ENCODE measurements around the gene STK38. TPM values are rescaled to one million over a fixed set of nuclear protein-coding genes. Genes with fewer than 3 reads are reported as not detected.
A peak's percentile ranks its signal among the peaks of the same experiment; 100 is the strongest.

Gene STK38
- total and polyA plus RNA-seq, 9 of the 15 experiments (the other 6 are each of a cell fraction or from before 2014, with no cell fraction given) = 5.7 to 28.7 (median 19.5) TPM

- no peak for TF ChIP-seq FOXO4 (CRISPR knock-in tag; IDR thresholded peaks at IDR 0.05)
- TF ChIP-seq HDAC1 (IDR thresholded peaks at IDR 0.05) = peak in 1 of 2 experiments; percentile 23; a peak in 1 of 4 replicates
- no peak for TF ChIP-seq CTBP1 (IDR thresholded peaks at IDR 0.05; ENCODE audit: borderline replicate concordance)
- TF ChIP-seq ZBTB11 (CRISPR knock-in tag; IDR thresholded peaks at IDR 0.05) = no peak
- peak; percentile 82 for TF ChIP-seq ZNF3 (CRISPR knock-in tag; IDR thresholded peaks at IDR 0.05)
- no peak for TF ChIP-seq MAX (CRISPR knock-in tag; IDR thresholded peaks at IDR 0.05)
- TF ChIP-seq POLR2H (tag; IDR thresholded peaks at IDR 0.05; ENCODE audit: low read depth) = 0 out of 2 replicates have a peak, but pooled peaks have one; percentile 19
- TF ChIP-seq MAFK (IDR thresholded peaks at IDR 0.05; ENCODE audit: low read length) = peak; percentile 24; the same call in 1 of the 2 replicates
- TF ChIP-seq ARID4B (CRISPR knock-in tag; IDR thresholded peaks at IDR 0.05) = no peak
- no peak for TF ChIP-seq DPF2 (IDR thresholded peaks at IDR 0.05)
- no peak for TF ChIP-seq ZNF165 (CRISPR knock-in tag; IDR thresholded peaks at IDR 0.05; ENCODE audit: borderline replicate concordance)
- no peak for TF ChIP-seq NR4A1 (CRISPR knock-in tag; IDR thresholded peaks at IDR 0.05)
- no peak for TF ChIP-seq NR4A1 (tag; IDR thresholded peaks at IDR 0.05)
- TF ChIP-seq SREBF2 (CRISPR knock-in tag; IDR thresholded peaks at IDR 0.05) = no peak
- TF ChIP-seq UBTF (IDR thresholded peaks at IDR 0.05; ENCODE audit: borderline replicate concordance in 1 of 2, low read depth in 2 of 2, low read length in 2 of 2) = peak; percentile 3 to 41; a peak in 1 of 4 replicates
Observed at GRCh38 chr6:36545767-36546307, 1.4 kb downstream of the STK38 start (continued).

Data from K562 (cell line).